Fibroblast of lung (primary cell): ENCODE measurements around the gene GABRP. TPM values are rescaled to one million over a fixed set of nuclear protein-coding genes. Genes with fewer than 3 reads are reported as not detected.

Experiments used
- DNase-seq, 2 donors: peaks; one replicate each; pipeline versions ENCODE4 v3.0.0 to v3.0.0-alpha.2; 2010; ENCODE audit warnings: low read depth in 2 of 2
- H2AFZ ChIP-seq: 2 replicates; pipeline ENCODE4 v1.5.1; 2012; ENCODE audit warnings: low read length, control low read depth, inconsistent platforms
- H3K27ac ChIP-seq: 2 replicates; pipeline ENCODE4 v1.5.1; 2011; ENCODE audit warnings: low read length, control low read depth; ENCODE audit not compliant: insufficient read depth
- H3K27me3 ChIP-seq: 2 replicates; pipeline ENCODE4 v1.5.1; 2011; ENCODE audit warnings: mild to moderate bottlenecking, low read length; ENCODE audit not compliant: control insufficient read depth, insufficient read depth
- H3K36me3 ChIP-seq: 2 replicates; pipeline ENCODE4 v1.5.1; 2011; ENCODE audit warnings: low read length; ENCODE audit not compliant: control insufficient read depth, insufficient read depth
- H3K4me1 ChIP-seq: 2 replicates; pipeline ENCODE4 v1.5.1; 2011; ENCODE audit warnings: low read length; ENCODE audit not compliant: control insufficient read depth, insufficient read depth; ENCODE audit errors: extremely low read depth
- H3K4me2 ChIP-seq: 2 replicates; pipeline ENCODE4 v1.5.1; 2011; ENCODE audit warnings: low read length, control low read depth; ENCODE audit not compliant: insufficient read depth; ENCODE audit errors: extremely low read depth
- H3K4me3 ChIP-seq, 4 experiments: fragments of 200-600 bp in 1 of 4; sonication (generic) in 1 of 4; replicated peaks in 1 of 4; 2 replicates each; pipeline ENCODE4 v1.5.1; 2011 to 2016; ENCODE audit warnings: low read length in 4 of 4, low read depth in 3 of 4, mild to moderate bottlenecking in 3 of 4, control low read depth in 2 of 4, inconsistent platforms in 1 of 4, mixed read lengths in 1 of 4; ENCODE audit not compliant: insufficient read depth in 1 of 4; ENCODE audit errors: control extremely low read depth in 1 of 4
- H3K79me2 ChIP-seq: 2 replicates; pipeline ENCODE4 v1.5.1; 2012; ENCODE audit warnings: mild to moderate bottlenecking, low read length, inconsistent platforms; ENCODE audit not compliant: control insufficient read depth, insufficient read depth
- H3K9ac ChIP-seq: 2 replicates; pipeline ENCODE4 v1.5.1; 2011; ENCODE audit warnings: mild to moderate bottlenecking, low read length, control low read depth; ENCODE audit not compliant: insufficient read depth
- H3K9me3 ChIP-seq: 2 replicates; pipeline ENCODE4 v1.5.1; 2012; ENCODE audit warnings: low read depth, low read length; ENCODE audit not compliant: control insufficient read depth, insufficient read depth
- H4K20me1 ChIP-seq: 2 replicates; pipeline ENCODE4 v1.5.1; 2011; ENCODE audit warnings: low read length; ENCODE audit not compliant: control insufficient read depth, insufficient read depth; ENCODE audit errors: extremely low read depth
- EZH2 ChIP-seq: IDR thresholded peaks from 2 replicates; pipeline ENCODE4 v1.5.1; 2012; ENCODE audit warnings: low read length, control low read depth, mild to moderate bottlenecking; ENCODE audit errors: missing control alignments
- polyA plus RNA-seq, 2 donors: library from polyadenylated mRNA; depleted of rRNA in 1 of 2; stranded (reverse) in 1 of 2; unstranded in 1 of 2; fragments of >200 nt; gene quantifications; 2 replicates each; pipeline ENCODE4 v1.2.1, GENCODE V29; 2011 to 2012; ENCODE audit warnings: missing spikeins in 1 of 2
- total RNA-seq: library from RNA; depleted of rRNA; stranded (reverse); fragments of >200 nt; gene quantifications from 2 replicates; pipeline ENCODE4 v1.2.1, GENCODE V29; 2014
- TF ChIP-seq, protein P1 (sequence below), 2 donors: IDR thresholded peaks in 1 of 2; conservative IDR thresholded peaks in 1 of 2; 1 replicate in 1 of 2; 2 replicates in 1 of 2; pipeline ENCODE4 v1.5.1; 2011 to 2012; ENCODE audit warnings: low read length in 2 of 2, control low read depth in 1 of 2, inconsistent platforms in 1 of 2, low read depth in 1 of 2, mild to moderate bottlenecking in 1 of 2

Gene GABRP
- total and polyA plus RNA-seq, 2 donors (not counting 1 experiment from before 2014, with no cell fraction given), result not detected

DNA sequence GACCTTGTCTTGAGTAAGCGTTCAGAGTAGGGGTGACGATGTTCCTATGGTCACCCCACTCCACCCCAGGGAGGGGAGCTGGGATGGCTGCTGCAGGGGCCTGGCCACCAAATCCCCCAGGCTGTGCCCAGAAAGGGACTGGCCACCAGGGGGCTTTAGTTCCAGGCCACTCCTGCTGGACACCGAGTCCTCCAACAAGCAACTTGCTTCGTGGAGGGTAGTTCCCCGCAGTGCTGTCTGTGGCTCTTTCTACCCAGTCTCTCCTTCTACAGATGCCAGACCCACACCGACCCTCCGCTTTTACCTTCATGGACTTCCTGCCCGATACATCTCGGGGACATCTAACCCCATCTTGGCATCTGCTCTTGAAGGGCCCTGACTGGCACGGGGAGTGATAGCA, 35.7 kb upstream of the GABRP start:
- TF ChIP-seq, protein P1, sequence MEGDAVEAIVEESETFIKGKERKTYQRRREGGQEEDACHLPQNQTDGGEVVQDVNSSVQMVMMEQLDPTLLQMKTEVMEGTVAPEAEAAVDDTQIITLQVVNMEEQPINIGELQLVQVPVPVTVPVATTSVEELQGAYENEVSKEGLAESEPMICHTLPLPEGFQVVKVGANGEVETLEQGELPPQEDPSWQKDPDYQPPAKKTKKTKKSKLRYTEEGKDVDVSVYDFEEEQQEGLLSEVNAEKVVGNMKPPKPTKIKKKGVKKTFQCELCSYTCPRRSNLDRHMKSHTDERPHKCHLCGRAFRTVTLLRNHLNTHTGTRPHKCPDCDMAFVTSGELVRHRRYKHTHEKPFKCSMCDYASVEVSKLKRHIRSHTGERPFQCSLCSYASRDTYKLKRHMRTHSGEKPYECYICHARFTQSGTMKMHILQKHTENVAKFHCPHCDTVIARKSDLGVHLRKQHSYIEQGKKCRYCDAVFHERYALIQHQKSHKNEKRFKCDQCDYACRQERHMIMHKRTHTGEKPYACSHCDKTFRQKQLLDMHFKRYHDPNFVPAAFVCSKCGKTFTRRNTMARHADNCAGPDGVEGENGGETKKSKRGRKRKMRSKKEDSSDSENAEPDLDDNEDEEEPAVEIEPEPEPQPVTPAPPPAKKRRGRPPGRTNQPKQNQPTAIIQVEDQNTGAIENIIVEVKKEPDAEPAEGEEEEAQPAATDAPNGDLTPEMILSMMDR (conservative IDR thresholded peaks at IDR 0.05 in 1 of 2, IDR thresholded peaks at IDR 0.05 in 1 of 2; ENCODE audit: low read depth in 1 of 2, low read length in 2 of 2), result peak; percentile 3 to 37
- no peak for TF ChIP-seq EZH2
- Histone ChIP-seq H3K36me3 (no peaks in the 10 kb centered on the region), H3K9me3 (no peaks in the 10 kb centered on the region), H4K20me1 (no peaks in the 10 kb centered on the region), H3K27ac (no peak overlapping the region), H2AFZ (no peak overlapping the region), H3K4me1 (no peaks in the 10 kb centered on the region), H3K27me3 (peaks cover 3% of the 10 kb centered on the region), H3K9ac (no peak overlapping the region), H3K4me3 (no peak overlapping the region), H3K4me2 (no peak overlapping the region), H3K79me2 (no peaks in the 10 kb centered on the region)
- DNase-seq, result peak in 1 of 2 donors; percentile 6

GRCh38 chr5:170748951-170749471, 34.5 kb upstream of the GABRP start:
- no peak overlapping the region for H3K9ac ChIP-seq
- peaks cover 3% of the 10 kb centered on the region for H3K27me3 ChIP-seq
- DNase-seq, result no peak
- H3K27ac ChIP-seq, result no peak overlapping the region
- no peaks in the 10 kb centered on the region for H3K36me3 ChIP-seq
- H3K4me3 ChIP-seq, result no peak overlapping the region
- no peaks in the 10 kb centered on the region for H3K79me2 ChIP-seq
- H2AFZ ChIP-seq, result no peak overlapping the region
- no peaks in the 10 kb centered on the region for H4K20me1 ChIP-seq
- H3K4me2 ChIP-seq, result no peak overlapping the region
- TF ChIP-seq EZH2, result no peak
- TF ChIP-seq, protein P1 (conservative IDR thresholded peaks at IDR 0.05 in 1 of 2, IDR thresholded peaks at IDR 0.05 in 1 of 2; ENCODE audit: low read depth in 1 of 2, low read length in 2 of 2), result no peak
- no peaks in the 10 kb centered on the region for H3K4me1 ChIP-seq
- H3K9me3 ChIP-seq, result no peaks in the 10 kb centered on the region

GRCh38 chr5:170749911-170750431, 33.6 kb upstream of the GABRP start:
- no peak overlapping the region for H3K27ac ChIP-seq
- H2AFZ ChIP-seq, result no peak overlapping the region
- no peaks in the 10 kb centered on the region for H3K36me3 ChIP-seq
- H3K4me1 ChIP-seq, result no peaks in the 10 kb centered on the region
- no peak for TF ChIP-seq EZH2
- TF ChIP-seq, protein P1 (conservative IDR thresholded peaks at IDR 0.05 in 1 of 2, IDR thresholded peaks at IDR 0.05 in 1 of 2; ENCODE audit: low read depth in 1 of 2, low read length in 2 of 2), result no peak
- H3K9ac ChIP-seq, result no peak overlapping the region
- no peaks in the 10 kb centered on the region for H3K9me3 ChIP-seq
- H3K4me3 ChIP-seq, result no peak overlapping the region
- no peaks in the 10 kb centered on the region for H4K20me1 ChIP-seq
- DNase-seq, result no peak
- H3K79me2 ChIP-seq, result no peaks in the 10 kb centered on the region
- peaks cover 3% of the 10 kb centered on the region for H3K27me3 ChIP-seq
- no peak overlapping the region for H3K4me2 ChIP-seq
